ENCODE data around the gene HSPA1B. TPM values are rescaled to one million over a fixed set of nuclear protein-coding genes. Genes with fewer than 3 reads are reported as not detected.
A peak's percentile ranks its signal among the peaks of the same experiment; 100 is the strongest.

The HSPA1B gene
- polyA plus RNA-seq, 1 of the 3 experiments (the other 2 are of a cell fraction), result 96.3 TPM

- TF ChIP-seq, protein P1, sequence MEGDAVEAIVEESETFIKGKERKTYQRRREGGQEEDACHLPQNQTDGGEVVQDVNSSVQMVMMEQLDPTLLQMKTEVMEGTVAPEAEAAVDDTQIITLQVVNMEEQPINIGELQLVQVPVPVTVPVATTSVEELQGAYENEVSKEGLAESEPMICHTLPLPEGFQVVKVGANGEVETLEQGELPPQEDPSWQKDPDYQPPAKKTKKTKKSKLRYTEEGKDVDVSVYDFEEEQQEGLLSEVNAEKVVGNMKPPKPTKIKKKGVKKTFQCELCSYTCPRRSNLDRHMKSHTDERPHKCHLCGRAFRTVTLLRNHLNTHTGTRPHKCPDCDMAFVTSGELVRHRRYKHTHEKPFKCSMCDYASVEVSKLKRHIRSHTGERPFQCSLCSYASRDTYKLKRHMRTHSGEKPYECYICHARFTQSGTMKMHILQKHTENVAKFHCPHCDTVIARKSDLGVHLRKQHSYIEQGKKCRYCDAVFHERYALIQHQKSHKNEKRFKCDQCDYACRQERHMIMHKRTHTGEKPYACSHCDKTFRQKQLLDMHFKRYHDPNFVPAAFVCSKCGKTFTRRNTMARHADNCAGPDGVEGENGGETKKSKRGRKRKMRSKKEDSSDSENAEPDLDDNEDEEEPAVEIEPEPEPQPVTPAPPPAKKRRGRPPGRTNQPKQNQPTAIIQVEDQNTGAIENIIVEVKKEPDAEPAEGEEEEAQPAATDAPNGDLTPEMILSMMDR (IDR thresholded peaks at IDR 0.05), result no peak
- TF ChIP-seq RAD21 (IDR thresholded peaks at IDR 0.05; ENCODE audit: low read length) (no peak), PBX3 (IDR thresholded peaks at IDR 0.05) (no peak), USF2 (IDR thresholded peaks at IDR 0.05; ENCODE audit: borderline replicate concordance, low read depth, low read length) (no peak), RFX5 (IDR thresholded peaks at IDR 0.05; ENCODE audit: low read length) (no peak), SIN3A (IDR thresholded peaks at IDR 0.05; ENCODE audit: borderline replicate concordance, low read depth, low read length) (no peak)
Observed at GRCh38 chr6:31811645-31812044, 15.9 kb upstream of the HSPA1B start (continued).

GRCh38 chr6:31813465-31813849 lies 14.1 kb upstream of the HSPA1B start:
- Histone ChIP-seq H3F3A (replicated peaks; ENCODE audit: insufficient read depth) (peaks cover 11% of the 10 kb centered on the region), H3K27me3 (ENCODE audit: insufficient read depth) (no peaks in the 10 kb centered on the region), H3K79me2 (ENCODE audit: insufficient read depth) (peaks cover 7% of the 10 kb centered on the region; the same call in 1 of the 2 replicates), H3K4me2 (no peak overlapping the region), H4K20me1 (ENCODE audit: insufficient read depth) (no peaks in the 10 kb centered on the region), H3K4me3 (ENCODE audit: low read depth in 2 of 2, low read length in 1 of 2) (no peak overlapping the region), H3K9me2 (no peaks in the 10 kb centered on the region), H3K4me1 (ENCODE audit: control insufficient read depth in 1 of 2, insufficient read depth in 2 of 2, low read depth in 1 of 2, low read length in 1 of 2) (peaks cover 4 to 6% of the 10 kb centered on the region in 2 experiments; a peak in 2 of 4 replicates), H3K9ac (peak overlapping the region; percentile 34; the same call in 1 of the 2 replicates), H3K9me3 (no peaks in the 10 kb centered on the region), H2AFZ (ENCODE audit: low read depth) (peak overlapping the region; percentile 71; the same call in 1 of the 2 replicates), H3K36me3 (replicated peaks in 1 of 2; ENCODE audit: control insufficient read depth in 1 of 2, insufficient read depth in 2 of 2, low read length in 1 of 2) (no peaks in the 10 kb centered on the region), H3K27ac (ENCODE audit: low read depth in 2 of 2, low read length in 1 of 2) (peak overlapping the region; percentile 47 to 98; a peak in 2 of 4 replicates)
- TF ChIP-seq PBX3 (IDR thresholded peaks at IDR 0.05) (no peak), EP300 (IDR thresholded peaks at IDR 0.05; ENCODE audit: borderline replicate concordance in 1 of 2, low read depth in 1 of 2, low read length in 1 of 2) (no peak), FOSL2 (IDR thresholded peaks at IDR 0.05; ENCODE audit: borderline replicate concordance, low read depth) (no peak), TCF12 (IDR thresholded peaks at IDR 0.05) (no peak), POLR2AphosphoS5 (IDR thresholded peaks at IDR 0.05; ENCODE audit: low read depth, low read length) (no peak), USF2 (IDR thresholded peaks at IDR 0.05; ENCODE audit: borderline replicate concordance, low read depth, low read length) (no peak), MXI1 (IDR thresholded peaks at IDR 0.05; ENCODE audit: low read depth, low read length) (no peak), NRF1 (IDR thresholded peaks at IDR 0.05; ENCODE audit: low read depth, low read length) (no peak), RXRA (IDR thresholded peaks at IDR 0.05; ENCODE audit: borderline replicate concordance, low read depth) (no peak), EZH2phosphoT487 (IDR thresholded peaks at IDR 0.05; ENCODE audit: borderline replicate concordance, low read depth) (no peak)
- TF ChIP-seq, protein P2, sequence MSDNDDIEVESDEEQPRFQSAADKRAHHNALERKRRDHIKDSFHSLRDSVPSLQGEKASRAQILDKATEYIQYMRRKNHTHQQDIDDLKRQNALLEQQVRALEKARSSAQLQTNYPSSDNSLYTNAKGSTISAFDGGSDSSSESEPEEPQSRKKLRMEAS (IDR thresholded peaks at IDR 0.05; ENCODE audit: low read depth), result no peak
- DNase-seq, result no peak
- ChIA-PET CTCF (interaction anchor here (0.8 to 4.5 kb wide), 7 partner anchors 17 to 125 kb away, joined by 3 to 27 read pairs (median 3); partner anchors contain the start of gene VARS1), POLR2A (interaction anchor here (1.4 to 2.2 kb wide), 3 partner anchors 14 to 84 kb away, joined by 5 to 9 read pairs (median 6); partner anchors contain the start of genes DDAH2 and HSPA1B)
- WGBS (ENCODE audit: low lambda C conversion rate), result 94% methylated on average over 7 of the region's 7 CpGs
